Loucy (cell line): ENCODE results near the gene OPRL1.

ENCODE experiments used
- H2AFZ ChIP-seq: fragments of 200-600 bp; sonication (generic); 2 replicates; pipeline ENCODE4 v1.6.0; 2016; ENCODE audit warnings: antibody characterized with exemption, mild to moderate bottlenecking, low read length, moderate library complexity
- H3F3A ChIP-seq: fragments of 200-600 bp; 2 replicates; pipeline ENCODE4 v1.6.0; 2016; ENCODE audit warnings: antibody characterized with exemption, low read depth, mild to moderate bottlenecking
- H3K27me3 ChIP-seq: fragments of 200-600 bp; sonication (generic); 2 replicates; pipeline ENCODE4 v1.6.1; 2014; ENCODE audit warnings: low read length, mild to moderate bottlenecking; ENCODE audit not compliant: insufficient read depth, poor library complexity, severe bottlenecking
- H3K36me3 ChIP-seq: fragments of 200-600 bp; sonication (generic); 2 replicates; pipeline ENCODE4 v1.6.1; 2016; ENCODE audit warnings: low read length; ENCODE audit not compliant: insufficient read depth
- H3K4me1 ChIP-seq: fragments of 200-600 bp; sonication (generic); 2 replicates; pipeline ENCODE4 v1.5.1; 2014; ENCODE audit warnings: low read length, mild to moderate bottlenecking; ENCODE audit not compliant: insufficient read depth, poor library complexity, severe bottlenecking
- H3K4me2 ChIP-seq: fragments of 200-600 bp; sonication (generic); 2 replicates; pipeline ENCODE4 v1.6.0; 2014; ENCODE audit warnings: antibody characterized with exemption, low read length, low read depth, mild to moderate bottlenecking; ENCODE audit not compliant: poor library complexity, severe bottlenecking
- H3K4me3 ChIP-seq: fragments of 200-600 bp; sonication (generic); 2 replicates; pipeline ENCODE4 v1.5.1; 2014; ENCODE audit warnings: low read length, mild to moderate bottlenecking, mixed read lengths; ENCODE audit not compliant: poor library complexity, severe bottlenecking
- H3K79me2 ChIP-seq: fragments of 200-600 bp; sonication (generic); 2 replicates; pipeline ENCODE4 v1.6.1; 2014; ENCODE audit warnings: low read length; ENCODE audit not compliant: insufficient read depth
- H3K9ac ChIP-seq: fragments of 200-600 bp; sonication (generic); 2 replicates; pipeline ENCODE4 v1.6.0; 2014; ENCODE audit warnings: mild to moderate bottlenecking, low read depth, low read length, moderate library complexity; ENCODE audit not compliant: poor library complexity, severe bottlenecking
- H3K9me2 ChIP-seq: fragments of 200-600 bp; sonication (generic); replicated peaks from 2 replicates; pipeline ENCODE4 v1.6.1; 2016; ENCODE audit warnings: low read depth, low read length, mixed read lengths
- H3K9me3 ChIP-seq: fragments of 200-600 bp; sonication (generic); 2 replicates; pipeline ENCODE4 v1.6.1; 2014; ENCODE audit warnings: mild to moderate bottlenecking, antibody characterized with exemption, low read length, low read depth; ENCODE audit not compliant: insufficient read depth
- H4K20me1 ChIP-seq: fragments of 200-600 bp; sonication (generic); 2 replicates; pipeline ENCODE4 v1.6.0; 2014; ENCODE audit warnings: antibody characterized with exemption, low read length, mild to moderate bottlenecking; ENCODE audit not compliant: insufficient read depth, poor library complexity, severe bottlenecking
- CTCF ChIP-seq: fragments of 200-600 bp; sonication (generic); conservative IDR thresholded peaks from 2 replicates; pipeline ENCODE4 v1.5.1; 2014; ENCODE audit warnings: mild to moderate bottlenecking, antibody characterized with exemption, low read length
- EZH2phosphoT487 ChIP-seq: fragments of 200-600 bp; IDR thresholded peaks from 2 replicates; pipeline ENCODE4 v1.6.1; 2018; ENCODE audit warnings: antibody characterized with exemption, mild to moderate bottlenecking, moderate library complexity, borderline replicate concordance

The OPRL1 gene

GRCh38 chr20:64032706-64033624 is 46.9 kb upstream of the OPRL1 start:
- H2AFZ ChIP-seq = no peak overlapping the region
- H3K9me2 ChIP-seq = no peaks in the 10 kb centered on the region
- no peak overlapping the region for H3K4me3 ChIP-seq
- H3K9ac ChIP-seq = no peak overlapping the region
- peaks cover 4% of the 10 kb centered on the region; the same call in 1 of the 2 replicates for H3F3A ChIP-seq
- H4K20me1 ChIP-seq = no peaks in the 10 kb centered on the region
- H3K27me3 ChIP-seq = no peaks in the 10 kb centered on the region
- peaks cover 42% of the 10 kb centered on the region; the same call in 1 of the 2 replicates for H3K36me3 ChIP-seq
- TF ChIP-seq CTCF (no peak), EZH2phosphoT487 (no peak)
- no peaks in the 10 kb centered on the region for H3K79me2 ChIP-seq
- no peak overlapping the region for H3K4me2 ChIP-seq
- peaks cover 21% of the 10 kb centered on the region for H3K4me1 ChIP-seq
- H3K9me3 ChIP-seq = no peaks in the 10 kb centered on the region

- H3K4me1 ChIP-seq = peaks cover 30% of the 10 kb centered on the region
- H3K79me2 ChIP-seq = no peaks in the 10 kb centered on the region
- H3K4me2 ChIP-seq = no peak overlapping the region
- H3K27me3 ChIP-seq = no peaks in the 10 kb centered on the region
- no peak overlapping the region for H3K9ac ChIP-seq
- peaks cover 4% of the 10 kb centered on the region; the same call in 1 of the 2 replicates for H3F3A ChIP-seq
- no peaks in the 10 kb centered on the region for H3K9me2 ChIP-seq
- TF ChIP-seq EZH2phosphoT487 (no peak), CTCF (no peak)
- no peaks in the 10 kb centered on the region for H3K9me3 ChIP-seq
- H4K20me1 ChIP-seq = no peaks in the 10 kb centered on the region
- H2AFZ ChIP-seq = no peak overlapping the region
- peaks cover 35% of the 10 kb centered on the region; the same call in 1 of the 2 replicates for H3K36me3 ChIP-seq
- no peak overlapping the region for H3K4me3 ChIP-seq
Observed at GRCh38 chr20:64033981-64034493, 45.8 kb upstream of the OPRL1 start.

GRCh38 chr20:64035066-64035932 is 44.6 kb upstream of the OPRL1 start:
- H3K36me3 ChIP-seq = peaks cover 23% of the 10 kb centered on the region; the same call in 1 of the 2 replicates
- no peaks in the 10 kb centered on the region for H3K9me3 ChIP-seq
- H3K4me2 ChIP-seq = no peak overlapping the region

More at GRCh38 chr20:64035066-64035932, 44.6 kb upstream of the OPRL1 start:
- Histone ChIP-seq H3K9me2 (no peaks in the 10 kb centered on the region), H3F3A (peaks cover 4% of the 10 kb centered on the region; the same call in 1 of the 2 replicates), H3K4me1 (peaks cover 43% of the 10 kb centered on the region), H4K20me1 (no peaks in the 10 kb centered on the region), H3K9ac (no peak overlapping the region), H3K79me2 (no peaks in the 10 kb centered on the region), H2AFZ (no peak overlapping the region), H3K27me3 (no peaks in the 10 kb centered on the region), H3K4me3 (no peak overlapping the region)
- TF ChIP-seq EZH2phosphoT487 = no peak
- TF ChIP-seq CTCF = no peak
